WTC11 (cell line): ENCODE measurements around the gene APOBEC3G.

ENCODE experiments used
- ETV6 ChIP-seq: sonication (generic); formaldehyde crosslinking; IDR thresholded peaks from 2 replicates; pipeline ENCODE4 v1.8.1; 2022; ENCODE audit warnings: mild to moderate bottlenecking, missing genetic modification reagents
- MYBL2 ChIP-seq: sonication (generic); formaldehyde crosslinking; IDR thresholded peaks from 2 replicates; pipeline ENCODE4 v1.8.1; 2023; ENCODE audit warnings: mild to moderate bottlenecking, moderate library complexity, missing genetic modification reagents
- ZBTB43 ChIP-seq: sonication (generic); formaldehyde crosslinking; IDR thresholded peaks from 2 replicates; pipeline ENCODE4 v1.8.1; 2023; ENCODE audit warnings: mild to moderate bottlenecking, missing genetic modification reagents
- TF ChIP-seq, protein P1 (sequence below): fragments of 250-450 bp; sonication (Bioruptor Pico); IDR thresholded peaks from 2 replicates; pipeline ENCODE4 v1.9.0; 2021; ENCODE audit warnings: mild to moderate bottlenecking
- TF ChIP-seq, protein P2 (sequence below): fragments of 250-450 bp; sonication (Bioruptor Pico); conservative IDR thresholded peaks from 2 replicates; pipeline ENCODE4 v1.9.0; 2021; ENCODE audit warnings: mild to moderate bottlenecking

GRCh38 chr22:39106326-39106725 lies 29.3 kb downstream of the APOBEC3G start:
- TF ChIP-seq ZBTB43 (no peak), MYBL2 (CRISPR knock-in tag) (no peak), ETV6 (no peak)
- TF ChIP-seq, protein P1, sequence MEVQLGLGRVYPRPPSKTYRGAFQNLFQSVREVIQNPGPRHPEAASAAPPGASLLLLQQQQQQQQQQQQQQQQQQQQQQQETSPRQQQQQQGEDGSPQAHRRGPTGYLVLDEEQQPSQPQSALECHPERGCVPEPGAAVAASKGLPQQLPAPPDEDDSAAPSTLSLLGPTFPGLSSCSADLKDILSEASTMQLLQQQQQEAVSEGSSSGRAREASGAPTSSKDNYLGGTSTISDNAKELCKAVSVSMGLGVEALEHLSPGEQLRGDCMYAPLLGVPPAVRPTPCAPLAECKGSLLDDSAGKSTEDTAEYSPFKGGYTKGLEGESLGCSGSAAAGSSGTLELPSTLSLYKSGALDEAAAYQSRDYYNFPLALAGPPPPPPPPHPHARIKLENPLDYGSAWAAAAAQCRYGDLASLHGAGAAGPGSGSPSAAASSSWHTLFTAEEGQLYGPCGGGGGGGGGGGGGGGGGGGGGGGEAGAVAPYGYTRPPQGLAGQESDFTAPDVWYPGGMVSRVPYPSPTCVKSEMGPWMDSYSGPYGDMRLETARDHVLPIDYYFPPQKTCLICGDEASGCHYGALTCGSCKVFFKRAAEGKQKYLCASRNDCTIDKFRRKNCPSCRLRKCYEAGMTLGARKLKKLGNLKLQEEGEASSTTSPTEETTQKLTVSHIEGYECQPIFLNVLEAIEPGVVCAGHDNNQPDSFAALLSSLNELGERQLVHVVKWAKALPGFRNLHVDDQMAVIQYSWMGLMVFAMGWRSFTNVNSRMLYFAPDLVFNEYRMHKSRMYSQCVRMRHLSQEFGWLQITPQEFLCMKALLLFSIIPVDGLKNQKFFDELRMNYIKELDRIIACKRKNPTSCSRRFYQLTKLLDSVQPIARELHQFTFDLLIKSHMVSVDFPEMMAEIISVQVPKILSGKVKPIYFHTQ: no peak
- TF ChIP-seq, protein P2, sequence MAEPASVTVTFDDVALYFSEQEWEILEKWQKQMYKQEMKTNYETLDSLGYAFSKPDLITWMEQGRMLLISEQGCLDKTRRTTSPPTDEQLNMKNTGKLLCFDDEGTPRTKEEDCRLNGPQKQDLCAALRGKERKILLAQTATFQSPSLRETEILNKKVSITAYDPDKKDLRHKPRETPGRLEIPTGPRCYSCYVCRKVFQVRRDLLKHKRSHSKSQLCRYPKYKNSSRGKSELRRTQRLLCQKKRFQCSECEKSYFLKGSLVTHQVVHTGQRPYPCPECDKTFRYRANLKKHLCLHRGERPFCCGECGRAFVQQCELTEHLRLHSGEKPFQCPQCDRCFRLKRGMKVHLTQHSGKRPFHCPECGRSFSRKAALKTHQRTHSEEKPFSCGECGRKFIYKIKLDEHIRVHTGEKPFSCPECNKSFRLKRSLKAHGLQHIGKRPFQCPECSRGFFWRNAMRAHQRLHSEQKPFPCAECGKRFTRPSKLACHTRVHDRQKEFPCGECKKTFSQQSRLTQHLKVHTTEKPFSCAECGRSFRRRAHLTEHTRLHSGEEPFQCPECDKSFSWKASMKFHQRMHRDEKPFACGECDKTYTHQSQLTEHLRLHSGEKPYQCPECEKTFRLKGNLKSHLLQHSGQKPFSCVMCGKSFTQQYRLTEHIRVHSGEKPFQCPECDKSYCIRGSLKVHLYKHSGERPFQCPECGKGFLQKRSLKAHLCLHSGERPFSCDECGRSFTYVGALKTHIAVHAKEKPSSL: no peak
